GM21390 (cell line): Measurements from ENCODE around the gene MTX1.

ENCODE experiments used
- ATAC-seq: cut with Tn5 transposase; IDR thresholded peaks from one replicate; pipeline ENCODE4 v1.9.1; 2021; ENCODE audit not compliant: unreplicated experiment

MTX1 gene

DNA sequence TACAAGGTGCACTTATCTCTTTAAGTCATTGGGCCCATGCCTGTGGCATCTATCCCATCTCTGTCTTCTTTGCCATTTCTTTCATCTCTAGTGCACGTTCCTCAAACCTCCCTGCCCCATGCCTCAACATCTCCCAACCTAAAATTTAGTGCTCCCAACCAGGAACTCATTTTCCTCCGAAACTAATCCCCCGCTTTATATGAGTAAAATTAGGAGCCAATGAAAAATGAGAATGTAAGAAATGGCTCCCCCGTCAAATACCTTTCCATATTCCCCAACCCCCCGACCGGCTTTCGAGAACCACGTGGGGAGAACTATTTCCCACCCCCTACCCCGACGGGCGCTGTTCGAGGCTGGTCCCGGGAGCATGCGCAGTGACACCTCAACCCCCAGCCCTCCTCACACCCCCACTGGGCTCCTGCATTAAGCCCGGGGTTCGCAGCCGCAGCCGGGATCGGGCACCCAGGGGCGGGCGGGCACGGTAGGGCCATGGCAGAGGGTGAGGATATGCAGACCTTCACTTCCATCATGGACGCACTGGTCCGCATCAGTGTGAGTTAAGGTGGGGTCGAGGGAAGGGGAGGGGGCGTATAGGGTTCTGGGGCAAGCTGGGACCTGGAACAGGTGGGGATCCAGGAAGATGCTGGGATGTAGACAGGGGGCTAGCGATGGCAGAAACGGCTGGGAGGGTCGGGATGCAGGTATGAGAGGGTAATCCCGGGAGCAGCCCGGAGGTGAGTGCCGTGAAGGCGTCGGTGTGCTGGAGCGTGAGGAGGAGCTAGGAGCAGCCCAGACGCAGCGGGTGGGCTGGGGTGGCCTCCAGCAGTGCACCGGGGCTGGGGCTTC lies 34.8 kb upstream of the MTX1 start, which contains the start of gene TRIM46:
TRIM46 (plus strand) TSS at position 372 of the 846 bp plus-strand sequence; CDS start at position 490, 118 bp downstream.
- ATAC-seq = no peak

DNA sequence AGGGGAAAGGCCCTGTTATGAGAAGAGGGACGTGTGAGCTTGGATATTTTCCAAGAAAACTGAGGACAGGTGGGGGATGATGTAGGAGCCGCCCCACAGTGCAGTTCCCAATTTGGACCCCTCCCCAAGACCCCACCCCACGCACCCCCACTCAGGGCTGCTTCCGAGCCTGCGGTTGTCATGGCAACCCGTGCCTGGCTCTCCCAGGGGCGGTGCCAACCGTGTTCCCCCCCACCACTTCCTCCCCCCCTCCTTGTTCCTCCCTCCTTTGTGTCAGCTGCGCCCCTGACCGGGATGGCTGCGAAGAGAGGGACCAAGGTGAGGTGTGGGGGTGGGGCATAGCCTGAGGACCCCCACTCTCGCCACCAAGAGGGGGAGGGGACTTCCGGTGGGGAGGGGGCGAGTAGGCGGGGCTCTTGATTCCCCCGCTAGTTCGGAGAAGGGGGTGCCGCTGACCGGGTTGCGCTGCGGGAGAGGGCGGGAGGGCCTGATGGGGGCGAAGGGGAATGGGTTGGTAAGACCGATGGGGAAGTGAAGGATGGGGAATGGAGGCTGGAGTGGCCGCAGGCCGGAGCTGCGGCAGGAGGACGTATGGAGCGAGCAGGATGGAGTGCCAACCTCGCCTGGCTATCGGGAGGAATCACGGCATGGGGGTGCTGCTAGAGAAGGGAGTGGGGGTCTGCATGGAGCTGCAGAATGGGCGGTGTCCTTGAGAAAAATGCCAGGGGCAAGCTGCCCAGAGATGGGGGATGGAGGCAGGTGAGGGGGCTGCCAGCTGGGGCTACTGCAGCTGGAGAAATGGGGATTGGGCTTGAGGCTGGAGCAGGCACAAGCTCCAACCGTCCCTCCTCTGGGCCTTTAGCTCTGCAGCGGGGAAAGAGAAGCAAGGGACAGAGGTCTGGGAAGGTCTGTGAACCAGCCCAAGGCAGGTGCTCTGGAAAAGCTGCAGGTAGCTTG lies 33.9 kb upstream of the MTX1 start:
- no peak for ATAC-seq

DNA sequence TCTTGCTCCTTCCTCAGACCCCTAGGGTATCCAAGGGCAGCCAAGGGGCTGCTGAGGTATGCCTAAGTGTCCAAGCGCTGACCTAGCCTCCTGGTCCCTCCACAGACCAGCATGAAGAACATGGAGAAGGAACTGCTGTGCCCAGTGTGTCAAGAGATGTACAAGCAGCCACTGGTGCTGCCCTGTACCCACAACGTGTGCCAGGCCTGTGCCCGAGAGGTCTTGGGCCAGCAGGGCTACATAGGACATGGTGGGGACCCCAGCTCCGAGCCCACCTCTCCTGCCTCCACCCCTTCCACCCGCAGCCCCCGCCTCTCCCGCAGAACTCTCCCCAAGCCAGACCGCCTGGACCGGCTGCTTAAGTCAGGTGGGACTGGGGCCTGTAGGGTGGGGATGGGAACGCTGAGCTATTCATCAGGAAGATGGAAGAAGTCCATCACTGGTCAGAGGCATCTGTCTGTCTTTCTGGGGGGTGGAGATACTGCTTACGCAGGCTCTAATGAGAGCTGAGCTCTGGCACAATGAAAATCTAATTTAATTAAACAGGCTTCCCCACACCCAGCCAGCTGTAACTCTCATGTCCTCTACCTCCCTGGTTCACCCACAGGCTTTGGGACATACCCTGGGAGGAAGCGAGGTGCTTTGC lies 33.1 kb upstream of the MTX1 start:
- ATAC-seq = no peak

DNA sequence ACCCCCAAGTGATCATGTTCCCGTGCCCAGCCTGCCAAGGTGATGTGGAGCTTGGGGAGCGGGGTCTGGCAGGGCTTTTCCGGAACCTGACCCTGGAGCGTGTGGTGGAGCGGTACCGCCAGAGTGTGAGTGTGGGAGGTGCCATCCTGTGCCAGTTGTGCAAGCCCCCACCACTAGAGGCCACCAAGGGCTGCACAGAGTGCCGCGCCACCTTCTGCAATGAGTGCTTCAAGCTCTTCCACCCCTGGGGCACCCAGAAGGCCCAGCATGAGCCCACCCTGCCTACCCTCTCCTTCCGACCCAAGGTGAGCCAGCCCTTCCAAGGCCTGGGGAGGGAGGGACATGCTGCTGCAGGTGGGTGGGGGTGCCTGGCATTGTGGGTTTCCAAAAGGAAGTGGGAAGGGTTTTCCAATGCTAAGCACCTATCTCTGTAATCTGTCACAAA lies 32.5 kb upstream of the MTX1 start:
- no peak for ATAC-seq

DNA sequence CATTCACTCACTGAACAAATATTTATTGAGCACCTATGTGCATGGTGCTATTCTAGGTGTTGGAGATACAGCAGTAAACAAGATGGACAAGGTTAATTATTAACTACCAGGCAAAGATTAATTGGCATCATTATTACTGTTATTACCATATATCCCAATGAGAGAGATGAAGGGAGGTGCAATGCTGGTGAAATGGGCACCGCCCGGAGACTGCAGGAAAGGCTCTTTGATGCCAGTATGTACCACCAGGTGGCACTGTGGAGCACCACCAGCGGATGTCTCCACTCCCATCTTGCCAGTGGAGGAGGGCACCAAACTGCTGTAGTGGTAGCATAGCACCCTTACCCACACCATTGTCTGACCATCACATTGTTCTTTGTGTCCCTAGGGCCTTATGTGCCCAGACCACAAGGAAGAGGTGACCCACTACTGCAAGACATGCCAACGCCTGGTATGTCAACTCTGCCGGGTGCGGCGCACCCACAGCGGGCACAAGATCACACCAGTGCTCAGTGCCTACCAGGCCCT lies 31.9 kb upstream of the MTX1 start:
- no peak for ATAC-seq

DNA sequence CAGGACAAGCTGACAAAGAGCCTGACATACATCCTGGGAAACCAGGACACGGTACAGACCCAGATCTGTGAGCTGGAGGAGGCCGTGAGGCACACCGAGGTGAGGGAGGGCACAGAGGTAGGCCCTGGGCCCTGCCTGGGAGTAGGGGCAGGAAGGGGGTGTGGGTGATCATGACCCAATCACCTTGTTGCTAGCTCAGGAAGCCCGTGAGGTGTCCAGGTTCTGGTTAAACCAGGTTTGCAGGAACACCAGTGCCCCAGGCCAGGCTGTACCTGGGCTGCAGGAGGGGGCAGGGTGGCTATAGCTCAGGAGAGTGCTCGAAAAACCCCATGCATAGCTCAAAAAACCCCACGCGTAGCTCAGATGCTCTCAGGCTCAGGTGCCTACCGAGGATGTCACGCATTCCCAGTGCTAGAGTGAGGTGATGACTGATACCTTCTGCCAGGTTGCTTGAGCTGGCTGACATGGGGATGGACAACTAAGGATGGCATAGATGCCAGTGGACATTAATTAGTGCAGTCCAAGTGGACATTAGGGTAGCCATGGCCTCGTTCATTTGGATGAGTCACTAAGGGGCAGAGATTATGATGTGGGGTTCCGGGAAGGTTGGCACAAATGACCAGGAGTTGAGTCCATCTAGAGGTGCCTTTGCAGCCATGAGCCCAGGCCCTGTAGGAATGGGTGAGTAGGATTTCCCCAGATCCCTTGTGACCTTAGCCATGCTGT lies 31.1 kb upstream of the MTX1 start:
- ATAC-seq = no peak

DNA sequence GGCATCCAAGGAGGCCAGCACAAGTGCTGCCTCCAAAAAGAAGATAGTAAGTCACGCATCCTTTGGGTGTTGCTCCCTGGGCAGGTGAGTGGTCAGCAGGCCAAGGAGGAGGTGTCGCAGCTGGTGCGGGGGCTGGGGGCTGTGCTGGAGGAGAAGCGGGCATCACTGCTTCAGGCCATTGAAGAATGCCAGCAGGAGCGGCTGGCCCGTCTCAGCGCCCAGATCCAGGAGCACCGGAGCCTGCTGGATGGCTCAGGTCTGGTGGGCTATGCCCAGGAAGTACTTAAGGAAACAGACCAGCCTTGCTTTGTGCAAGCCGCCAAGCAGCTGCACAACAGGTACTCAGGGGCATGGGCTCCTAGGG lies 30.6 kb upstream of the MTX1 start:
- no peak for ATAC-seq

DNA sequence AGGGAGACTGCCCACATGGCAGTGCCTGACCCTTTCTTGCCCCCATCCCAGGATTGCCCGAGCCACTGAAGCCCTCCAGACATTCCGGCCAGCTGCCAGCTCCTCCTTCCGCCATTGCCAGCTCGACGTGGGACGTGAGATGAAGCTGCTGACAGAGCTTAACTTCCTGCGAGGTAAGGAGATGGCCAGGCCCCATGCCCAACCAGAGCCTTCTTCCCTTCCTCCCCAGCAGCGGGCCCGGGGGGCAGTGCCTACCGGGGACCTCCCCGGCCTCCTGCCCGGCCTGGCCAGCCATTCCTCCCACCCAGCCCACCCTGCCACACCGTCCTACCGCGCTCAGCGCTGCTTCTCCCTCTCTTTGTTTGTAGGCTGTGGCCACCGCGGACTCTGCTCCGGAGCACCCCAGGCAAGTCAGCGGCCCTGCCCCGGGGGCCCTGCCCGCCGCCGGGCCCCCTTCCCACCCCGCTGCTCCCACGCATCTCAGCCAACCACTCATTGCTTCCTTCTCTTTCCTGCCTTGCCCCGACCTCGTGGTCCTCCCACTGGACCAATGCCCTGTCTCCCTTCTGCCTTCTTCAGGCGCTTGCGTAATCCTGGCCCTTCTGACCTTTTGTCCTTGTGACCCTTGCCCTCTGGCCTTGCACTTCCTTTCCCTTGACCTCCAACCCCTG lies 29.9 kb upstream of the MTX1 start:
- ATAC-seq = no peak

DNA sequence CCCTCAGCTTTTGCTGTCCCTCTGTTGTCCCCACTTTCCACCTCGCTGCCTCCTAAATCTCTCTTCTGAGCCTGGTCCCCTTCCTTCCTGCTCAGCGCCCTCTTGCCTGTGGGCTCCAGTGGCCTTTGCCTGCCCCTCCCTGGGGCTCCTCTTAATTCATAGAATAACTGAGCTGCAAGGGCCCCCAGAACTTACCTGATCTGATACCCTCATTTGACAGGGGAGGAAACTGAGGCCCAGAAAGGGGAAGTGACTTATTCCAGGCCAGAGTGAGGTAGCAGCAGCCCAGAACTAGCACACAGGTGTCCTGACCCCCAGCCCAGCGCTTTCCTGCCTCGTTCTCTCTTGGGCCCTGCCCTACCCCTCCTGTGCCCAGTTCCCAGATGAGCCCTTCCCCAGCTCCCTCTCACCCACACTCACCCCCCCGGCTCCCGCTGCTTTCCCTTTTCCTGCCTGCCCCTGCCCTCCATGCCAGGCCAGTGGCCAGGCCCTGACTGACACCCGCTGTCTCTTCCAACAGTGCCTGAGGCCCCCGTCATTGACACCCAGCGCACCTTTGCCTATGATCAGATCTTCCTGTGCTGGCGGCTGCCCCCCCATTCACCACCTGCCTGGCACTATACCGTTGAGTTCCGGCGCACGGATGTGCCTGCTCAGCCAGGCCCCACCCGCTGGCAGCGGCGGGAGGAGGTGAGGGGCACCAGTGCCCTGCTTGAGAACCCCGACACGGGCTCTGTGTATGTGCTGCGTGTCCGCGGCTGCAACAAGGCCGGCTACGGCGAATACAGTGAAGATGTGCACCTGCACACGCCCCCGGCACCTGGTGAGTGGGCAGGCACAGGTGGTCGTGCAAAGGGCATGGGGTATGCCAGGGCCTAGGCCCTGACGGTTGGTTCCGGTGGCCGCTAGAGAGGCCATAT lies 29.1 kb upstream of the MTX1 start:
- no peak for ATAC-seq

DNA sequence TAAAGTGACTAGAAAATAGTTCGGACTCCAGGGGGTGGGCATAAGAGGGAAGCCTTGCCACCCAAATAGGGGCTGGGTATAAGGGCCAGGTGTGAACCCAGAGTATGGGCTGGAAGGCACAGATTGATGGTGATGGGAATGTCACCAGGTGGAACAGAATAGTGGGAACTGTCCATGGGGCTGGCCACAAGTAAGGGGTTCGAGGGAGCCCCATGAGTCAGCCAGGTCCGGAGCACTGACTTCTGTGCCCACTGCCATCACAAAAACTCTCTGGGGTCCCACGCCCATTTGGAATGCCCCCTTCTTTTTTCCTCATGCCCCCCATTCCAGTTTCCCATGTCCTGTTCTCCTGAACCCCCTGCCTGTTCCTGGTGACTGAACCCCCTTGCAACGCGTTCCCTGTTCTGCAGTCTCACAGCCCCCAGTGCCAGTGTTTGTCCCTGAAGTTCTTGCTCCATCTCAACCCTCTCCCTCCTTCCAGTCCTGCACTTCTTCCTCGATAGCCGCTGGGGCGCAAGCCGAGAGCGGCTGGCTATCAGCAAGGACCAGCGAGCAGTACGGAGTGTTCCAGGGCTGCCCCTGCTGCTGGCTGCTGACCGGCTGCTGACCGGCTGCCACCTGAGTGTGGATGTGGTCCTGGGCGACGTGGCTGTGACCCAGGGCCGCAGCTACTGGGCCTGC lies 27.0 kb upstream of the MTX1 start:
- no peak for ATAC-seq

DNA sequence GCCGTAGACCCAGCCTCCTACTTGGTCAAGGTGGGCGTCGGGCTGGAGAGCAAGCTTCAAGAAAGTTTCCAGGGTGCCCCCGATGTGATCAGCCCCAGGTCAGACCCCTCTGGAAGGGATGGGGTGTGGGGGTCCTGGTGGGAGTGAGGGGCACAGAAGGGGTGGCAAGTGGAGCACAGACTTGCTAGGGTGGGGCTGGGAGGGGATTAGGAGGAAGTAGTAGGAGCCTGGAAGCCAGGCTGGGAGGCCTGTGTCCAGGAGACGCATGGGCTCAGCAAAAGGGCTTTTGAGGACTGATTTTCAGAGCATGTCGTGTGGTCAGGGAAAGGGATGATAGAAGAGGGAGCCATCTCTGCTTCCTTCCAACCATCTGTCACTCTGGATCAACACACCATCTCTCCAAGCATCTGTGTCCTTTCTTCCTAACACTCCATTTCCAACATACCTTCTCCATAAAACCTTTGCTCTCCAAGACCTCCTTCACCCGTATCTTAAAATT lies 26.4 kb upstream of the MTX1 start:
- ATAC-seq = no peak

DNA sequence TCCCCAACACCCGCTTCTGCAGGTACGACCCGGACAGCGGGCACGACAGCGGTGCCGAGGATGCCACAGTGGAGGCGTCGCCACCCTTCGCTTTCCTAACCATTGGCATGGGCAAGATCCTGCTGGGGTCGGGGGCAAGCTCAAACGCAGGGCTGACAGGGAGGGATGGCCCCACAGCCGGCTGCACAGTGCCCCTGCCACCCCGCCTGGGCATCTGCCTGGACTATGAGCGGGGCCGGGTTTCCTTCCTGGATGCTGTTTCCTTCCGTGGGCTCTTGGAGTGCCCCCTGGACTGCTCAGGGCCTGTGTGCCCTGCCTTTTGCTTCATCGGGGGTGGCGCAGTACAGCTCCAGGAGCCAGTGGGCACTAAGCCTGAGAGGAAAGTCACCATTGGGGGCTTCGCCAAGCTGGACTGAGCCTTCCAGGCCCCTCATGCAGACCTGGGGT lies 24.7 kb upstream of the MTX1 start:
- no peak for ATAC-seq

DNA sequence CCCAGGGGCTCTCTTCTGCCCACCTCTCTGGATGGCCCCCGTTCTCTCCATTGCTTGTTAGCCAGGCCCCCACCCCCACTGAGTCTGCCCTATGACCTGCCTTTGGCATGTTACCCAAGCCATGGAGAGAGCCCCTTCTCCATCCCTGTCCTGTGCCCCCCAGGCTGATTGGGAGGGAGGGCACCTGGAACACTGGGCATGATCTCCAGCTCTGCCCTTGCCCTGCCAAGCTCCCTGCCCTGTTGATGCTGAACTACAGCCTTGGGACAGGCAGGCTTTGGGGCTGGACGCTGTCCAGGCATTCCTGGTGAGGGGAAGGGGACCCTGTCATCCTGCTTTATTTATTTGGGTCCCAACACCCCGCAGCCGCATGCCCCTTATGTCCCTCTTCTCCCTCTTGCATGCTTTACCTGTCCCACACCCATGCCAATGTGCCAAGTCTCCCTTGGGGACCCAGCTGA lies 24.1 kb upstream of the MTX1 start:
- ATAC-seq = no peak

DNA sequence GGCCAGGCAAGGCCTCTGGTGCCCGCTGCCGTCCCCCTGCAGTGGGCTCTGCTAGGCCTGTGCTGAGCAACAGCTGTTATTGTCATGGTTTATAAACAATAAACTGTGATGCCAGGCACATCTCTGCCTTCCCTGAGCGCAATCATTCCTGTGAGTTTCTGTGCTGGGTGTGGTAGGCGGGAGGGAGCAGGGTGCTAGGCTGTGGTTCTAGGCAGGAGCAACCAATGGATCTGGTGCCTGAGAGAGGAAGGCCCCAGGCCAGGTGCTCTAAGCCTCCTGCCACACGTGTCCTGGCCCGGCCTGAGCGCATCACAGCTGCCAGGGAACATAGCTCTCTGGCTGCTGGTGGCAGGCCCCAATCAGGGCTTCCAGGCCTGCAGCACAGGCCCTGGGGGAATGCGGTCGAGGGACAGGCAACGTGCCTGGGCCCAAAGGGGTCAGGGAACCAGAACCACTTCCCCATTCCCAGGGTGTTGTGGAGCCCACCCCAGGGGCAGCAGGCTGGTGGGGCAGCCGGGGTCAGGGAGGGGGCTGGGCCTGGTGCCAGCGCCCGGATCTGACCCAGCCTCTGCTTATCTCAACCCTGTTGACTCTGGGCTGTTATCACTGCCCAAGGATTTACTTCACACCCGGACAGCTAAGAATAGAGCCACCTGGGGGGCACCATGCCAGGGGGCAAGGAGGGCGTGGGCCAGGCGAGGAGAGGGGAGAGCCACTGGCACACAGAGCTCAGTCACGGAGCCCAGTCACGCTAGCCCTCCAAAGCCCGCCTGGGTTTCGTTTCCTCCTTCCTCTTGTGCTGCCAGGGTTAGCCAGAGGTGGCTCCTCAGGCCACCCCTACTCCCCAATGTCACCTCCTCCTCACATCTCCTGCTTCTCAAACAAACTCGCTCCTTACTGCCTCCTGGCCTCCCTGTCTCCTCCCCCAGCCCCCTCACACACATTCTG lies 23.4 kb upstream of the MTX1 start:
- no peak for ATAC-seq

DNA sequence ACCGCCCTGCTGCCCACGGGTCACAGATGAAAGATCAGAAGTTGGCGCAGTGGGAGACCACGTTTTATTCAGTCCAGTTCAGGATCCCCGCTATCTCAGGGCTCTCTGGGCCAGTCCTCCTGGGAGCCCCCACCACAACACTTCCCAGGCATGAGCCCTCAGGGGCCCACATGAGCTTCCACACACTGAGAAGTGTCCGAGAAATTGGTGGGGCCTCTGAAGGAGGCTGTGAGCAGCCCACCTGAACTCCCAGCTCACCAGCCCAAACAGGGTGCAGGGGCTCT lies 22.8 kb upstream of the MTX1 start:
- ATAC-seq = no peak

DNA sequence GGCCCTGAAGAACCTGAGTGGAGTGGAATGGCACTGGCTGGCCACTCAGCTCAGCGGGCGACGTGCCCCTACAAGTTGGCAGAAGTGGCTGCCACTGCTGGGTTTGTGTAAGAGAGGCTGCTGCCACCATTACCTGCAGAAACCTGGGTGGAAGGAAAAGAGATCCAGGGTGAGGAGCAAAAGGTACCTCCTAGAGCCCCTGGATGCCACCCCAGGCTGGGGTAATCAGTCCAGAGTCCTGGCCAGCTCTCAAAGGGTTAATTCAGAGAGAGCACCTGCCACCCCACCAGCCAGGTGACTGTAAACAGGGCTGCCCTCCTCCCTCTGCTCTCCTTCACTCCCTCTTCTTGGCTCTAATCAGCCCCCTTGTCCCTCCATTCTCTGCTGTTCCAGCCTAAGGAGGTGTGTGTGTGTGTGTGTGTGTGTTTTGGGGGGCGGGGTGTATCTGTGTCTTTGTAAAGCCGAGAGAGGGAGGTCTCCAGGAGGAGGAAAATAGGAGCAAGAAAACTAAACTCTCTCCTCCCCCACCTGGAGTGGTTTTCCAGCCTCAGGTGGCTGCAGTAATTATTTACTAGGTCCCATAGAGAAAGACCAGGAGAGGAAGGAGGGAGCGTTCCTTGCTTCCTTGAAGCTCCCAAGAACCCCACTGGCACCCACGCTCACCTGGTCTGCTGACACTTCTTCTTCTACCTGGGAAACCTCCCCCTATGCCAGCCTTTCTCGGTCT lies 22.3 kb upstream of the MTX1 start:
- ATAC-seq = no peak
